HG03571 (cell line): Measurements from ENCODE around the gene IGSF23.
A peak's percentile ranks its signal among the peaks of the same experiment; 100 is the strongest.

Experiments
- ATAC-seq: cut with Tn5 transposase; IDR thresholded peaks from one replicate; pipeline ENCODE4 v1.9.1; 2021; ENCODE audit not compliant: unreplicated experiment

The IGSF23 gene

DNA sequence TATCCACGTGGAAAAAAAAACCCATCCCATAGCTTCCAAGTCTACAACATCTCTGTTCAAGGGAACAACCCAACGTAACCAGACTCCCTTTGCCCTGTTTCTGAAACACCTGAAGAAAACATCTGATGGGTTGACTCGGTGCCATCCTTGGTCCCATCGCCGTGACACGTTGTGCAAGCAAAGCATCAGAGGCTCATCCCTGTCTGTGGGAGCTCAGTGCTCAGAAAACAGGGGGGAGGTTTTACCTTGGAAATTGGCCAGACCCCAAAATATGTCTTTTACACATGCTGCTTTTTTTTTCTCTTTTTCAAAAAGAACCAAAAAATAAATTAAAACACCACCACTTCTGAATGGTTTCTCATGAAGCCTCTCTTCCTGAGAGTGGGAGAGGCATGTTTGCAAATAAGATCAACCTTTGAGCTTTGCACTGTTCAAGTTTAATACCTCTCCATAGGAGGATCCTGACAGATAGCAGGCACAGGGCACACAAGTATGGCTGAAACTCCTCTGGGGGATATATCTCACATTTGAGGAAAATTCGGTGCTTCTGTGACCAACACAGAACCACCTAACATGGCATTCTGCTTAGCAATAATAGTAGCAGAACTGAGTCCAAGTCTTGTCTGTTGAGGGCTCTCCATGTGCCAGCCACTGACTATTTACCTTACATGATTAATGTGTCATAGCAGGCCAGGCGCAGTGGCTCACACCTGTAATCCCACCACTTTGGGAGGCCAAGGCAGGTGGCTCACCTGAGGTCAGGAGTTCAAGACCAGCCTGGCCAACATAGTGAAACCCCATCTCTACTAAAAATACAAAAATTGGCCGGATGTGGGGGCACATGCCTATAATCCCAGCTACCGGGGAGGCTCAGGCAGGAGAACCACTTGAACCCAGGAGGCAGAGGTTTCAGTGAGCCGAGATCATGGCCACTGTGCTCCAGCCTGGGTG lies 23.4 kb downstream of the IGSF23 start:
- no peak for ATAC-seq

GRCh38 chr19:44637390-44637764 lies 24.0 kb downstream of the IGSF23 start:
- ATAC-seq: no peak

GRCh38 chr19:44640518-44640917 lies 27.2 kb downstream of the IGSF23 start:
- ATAC-seq: no peak

DNA sequence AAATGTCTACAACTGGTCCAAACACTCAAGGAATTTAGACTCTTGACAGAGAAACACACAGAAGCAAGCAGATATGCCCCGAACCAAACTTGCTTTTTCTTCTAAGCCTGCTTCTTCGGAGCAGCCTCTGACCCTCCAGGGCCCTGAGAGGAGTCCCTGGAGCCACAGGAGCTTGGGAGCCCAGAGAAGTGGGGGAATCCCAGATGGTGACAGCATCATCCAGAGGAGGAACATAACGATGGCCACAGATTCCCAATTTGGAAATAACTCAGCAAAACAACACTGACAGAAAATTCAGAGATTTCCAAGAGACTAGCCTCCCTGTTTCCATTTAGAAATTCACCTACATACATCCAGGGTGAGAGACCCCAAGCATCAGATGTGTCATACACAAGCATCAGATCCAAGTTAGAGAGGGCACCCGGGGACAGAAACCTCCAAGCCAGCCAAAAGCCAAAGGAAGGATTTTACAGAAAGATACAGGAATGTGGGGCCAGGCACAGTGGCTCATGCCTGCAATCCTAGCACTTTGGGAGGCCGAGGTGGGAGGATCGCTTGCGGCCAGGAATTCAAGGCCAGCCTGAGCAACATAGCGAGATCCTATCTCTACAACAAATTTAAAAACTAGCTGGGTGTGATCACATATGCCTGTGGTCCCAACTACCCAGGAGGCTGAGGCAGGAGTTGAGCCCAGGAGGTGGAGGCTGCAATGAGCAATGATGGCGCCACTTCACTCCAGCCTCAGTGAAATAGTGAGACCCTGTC lies 28.3 kb downstream of the IGSF23 start:
- ATAC-seq: no peak

DNA sequence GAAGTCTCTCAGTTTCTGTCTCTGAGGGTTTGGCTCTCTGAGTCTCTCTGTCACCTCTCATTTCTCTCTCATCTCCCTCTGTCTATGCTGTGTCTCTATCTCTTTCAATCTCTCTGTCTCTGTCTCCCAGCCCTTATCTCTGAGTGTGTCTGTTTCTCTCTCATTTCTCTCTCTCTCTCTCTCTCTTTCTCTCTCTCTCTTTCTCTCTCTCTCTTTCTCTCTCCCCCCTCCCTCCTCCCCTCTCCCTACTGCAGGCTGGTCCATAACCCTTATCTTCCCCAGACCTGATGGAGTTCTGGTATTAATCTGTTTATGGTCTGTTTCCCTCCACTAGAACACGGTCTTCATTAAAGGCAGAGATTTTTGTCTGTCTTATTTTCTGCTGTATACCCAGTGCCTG lies 29.0 kb downstream of the IGSF23 start:
- ATAC-seq: no peak

DNA sequence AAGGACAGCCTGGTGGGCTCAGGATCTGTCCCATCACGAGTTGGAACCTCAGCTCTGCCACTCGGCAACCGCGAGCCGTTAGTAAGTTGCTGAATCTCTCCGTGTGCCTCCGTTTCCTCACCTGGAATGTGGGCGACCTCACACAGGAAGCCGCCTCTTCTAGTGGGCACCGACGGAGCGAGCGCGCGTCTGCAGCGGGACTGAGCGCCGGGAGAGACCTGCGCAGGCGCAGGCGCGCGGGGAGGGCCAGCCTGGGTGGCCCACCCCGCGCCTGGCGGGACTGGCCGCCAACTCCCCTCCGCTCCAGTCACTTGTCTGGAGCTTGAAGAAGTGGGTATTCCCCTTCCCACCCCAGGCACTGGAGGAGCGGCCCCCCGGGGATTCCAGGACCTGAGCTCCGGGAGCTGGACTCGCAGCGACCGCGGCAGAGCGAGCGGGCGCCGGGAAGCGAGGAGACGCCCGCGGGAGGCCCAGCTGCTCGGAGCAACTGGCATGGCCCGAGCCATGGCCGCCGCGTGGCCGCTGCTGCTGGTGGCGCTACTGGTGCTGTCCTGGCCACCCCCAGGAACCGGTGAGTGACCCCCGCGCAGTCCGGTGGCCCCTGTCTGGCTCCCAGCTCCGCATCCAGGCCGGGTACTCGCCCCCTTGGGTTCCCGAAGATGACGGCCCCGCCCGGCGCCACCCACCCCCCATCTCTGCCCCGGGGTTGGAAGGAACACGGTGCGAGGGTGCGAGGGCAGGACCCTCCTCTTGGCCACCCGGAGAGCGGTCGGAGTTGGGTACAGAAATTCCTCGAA lies 30.4 kb downstream of the IGSF23 start, which contains the start of gene PVR:
Gene PVR (plus strand): TSS at position 306 of the 797 bp plus-strand sequence. CDS start 187 bp downstream, at position 493.
- ATAC-seq: no peak

DNA sequence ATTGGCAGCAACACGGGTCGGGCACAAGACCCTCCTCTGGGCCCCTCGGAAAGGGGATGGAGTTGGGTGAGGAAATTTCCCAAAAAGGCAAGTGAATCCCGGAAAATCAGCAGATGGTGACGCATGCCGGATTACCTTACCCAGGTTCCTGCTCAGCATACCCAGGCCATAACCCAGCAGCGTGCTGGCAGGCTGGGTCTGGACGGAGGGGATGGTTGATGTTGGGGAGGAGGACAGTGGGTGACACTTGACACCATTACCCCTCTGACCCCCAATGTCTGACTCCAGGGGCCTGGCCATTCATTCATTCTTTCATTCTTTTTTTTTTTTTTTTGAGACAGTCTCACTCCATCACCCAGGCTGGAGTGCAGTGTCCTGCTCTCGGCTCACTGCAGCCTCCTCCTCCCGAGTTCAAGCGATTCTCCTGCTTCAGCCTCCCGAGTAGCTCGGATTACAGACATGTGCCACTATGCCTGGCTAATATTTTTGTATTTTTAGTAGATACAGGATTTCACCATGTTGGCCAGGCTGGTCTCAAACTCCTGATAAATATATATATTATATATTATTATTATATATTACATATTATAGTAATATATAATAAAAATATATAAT lies 31.1 kb downstream of the IGSF23 start:
- ATAC-seq: no peak

DNA sequence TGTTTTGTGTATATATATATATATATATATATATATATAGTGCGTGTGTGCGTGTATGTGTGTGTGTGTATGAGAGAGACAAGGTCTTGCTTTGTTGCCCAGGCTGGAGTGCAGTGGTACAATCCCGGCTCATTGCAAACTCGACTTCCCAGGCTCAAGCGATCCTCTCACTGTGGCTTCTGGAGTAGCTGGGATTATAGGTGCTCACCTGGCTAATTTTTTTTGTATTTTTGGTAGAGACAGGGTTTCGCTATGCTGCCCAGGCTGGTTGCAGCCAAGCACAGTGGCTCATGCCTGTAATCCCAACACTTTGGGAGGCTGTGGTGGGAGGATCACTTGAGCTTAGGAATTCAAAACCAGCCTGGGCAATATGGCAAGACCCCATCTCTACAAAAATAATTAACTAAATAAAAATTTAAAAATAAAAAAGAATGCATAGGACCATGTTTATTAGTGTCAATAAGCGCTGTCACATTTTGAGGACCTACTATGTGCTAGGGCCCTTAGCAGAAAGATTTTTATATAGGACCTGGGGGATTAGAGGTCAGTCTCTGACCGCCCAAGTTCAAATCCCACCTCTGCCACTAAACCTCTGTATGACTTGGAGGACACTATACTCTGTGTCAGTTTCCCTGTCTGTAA lies 32.2 kb downstream of the IGSF23 start:
- ATAC-seq: no peak

- ATAC-seq: no peak
Observed at GRCh38 chr19:44646049-44646416, 32.7 kb downstream of the IGSF23 start.

DNA sequence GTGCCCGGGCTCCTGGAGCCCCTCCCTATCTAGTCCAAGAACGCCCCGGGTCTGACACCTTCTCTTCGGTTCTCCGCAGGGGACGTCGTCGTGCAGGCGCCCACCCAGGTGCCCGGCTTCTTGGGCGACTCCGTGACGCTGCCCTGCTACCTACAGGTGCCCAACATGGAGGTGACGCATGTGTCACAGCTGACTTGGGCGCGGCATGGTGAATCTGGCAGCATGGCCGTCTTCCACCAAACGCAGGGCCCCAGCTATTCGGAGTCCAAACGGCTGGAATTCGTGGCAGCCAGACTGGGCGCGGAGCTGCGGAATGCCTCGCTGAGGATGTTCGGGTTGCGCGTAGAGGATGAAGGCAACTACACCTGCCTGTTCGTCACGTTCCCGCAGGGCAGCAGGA lies 33.8 kb downstream of the IGSF23 start:
- no peak for ATAC-seq

- no peak for ATAC-seq
Observed at GRCh38 chr19:44648631-44649251, 35.4 kb downstream of the IGSF23 start.

GRCh38 chr19:44649578-44650145 lies 36.3 kb downstream of the IGSF23 start:
- ATAC-seq: no peak

DNA sequence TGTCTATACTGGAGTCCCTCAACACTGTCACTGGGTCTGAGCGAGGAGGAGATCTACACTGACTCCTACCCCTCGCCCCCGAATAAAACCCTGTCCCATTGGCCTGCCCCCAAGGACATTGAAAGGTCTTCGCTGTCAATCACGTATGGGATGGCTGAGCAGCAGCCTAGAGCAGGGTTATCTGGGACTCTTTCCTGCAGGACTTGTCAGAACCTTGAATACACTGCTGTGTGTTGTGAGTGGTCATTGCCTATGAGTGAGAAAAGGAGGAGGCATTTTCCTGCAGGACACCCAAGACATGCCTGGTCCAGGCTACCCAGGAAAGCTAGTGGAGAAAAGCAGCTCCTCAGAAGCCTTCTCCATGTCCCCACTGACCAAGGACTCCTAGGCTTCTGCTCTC lies 40.0 kb downstream of the IGSF23 start:
- ATAC-seq: no peak

GRCh38 chr19:44653977-44654774 lies 40.8 kb downstream of the IGSF23 start:
- peak; percentile 49 for ATAC-seq

- no peak for ATAC-seq
Observed at GRCh38 chr19:44657211-44657921, 44.0 kb downstream of the IGSF23 start.

- ATAC-seq: no peak
Observed at GRCh38 chr19:44658069-44658733, 44.8 kb downstream of the IGSF23 start.

DNA sequence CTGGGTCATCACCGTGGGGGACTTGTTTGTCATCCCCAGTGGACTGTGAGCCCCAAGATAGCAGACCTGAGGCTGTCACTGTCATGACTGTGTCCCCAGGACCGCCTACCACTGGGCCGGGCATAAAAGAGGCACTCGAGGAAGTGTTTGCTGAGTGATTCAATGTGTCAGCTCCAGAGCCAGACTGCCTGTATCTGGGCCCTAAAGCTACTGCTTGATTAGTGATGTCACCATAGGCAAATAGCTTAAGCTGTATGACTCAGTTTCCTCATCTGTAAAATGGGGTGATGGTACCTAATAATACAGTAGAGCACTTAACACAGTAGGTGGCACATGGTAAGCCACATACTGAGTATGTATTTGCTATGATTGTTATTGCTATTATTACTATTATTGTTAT lies 46.7 kb downstream of the IGSF23 start:
- no peak for ATAC-seq

- ATAC-seq: no peak
Observed at GRCh38 chr19:44661205-44661604, 47.8 kb downstream of the IGSF23 start.
